Activated gamma-delta T cell treated with anti-CD3 and anti-CD28 coated beads, Interleukin-2, amount 50 U/mL, for 16 hours (primary cell): ENCODE results near the gene ATP6V0C.
A peak's percentile ranks its signal among the peaks of the same experiment; 100 is the strongest.
"Not testable (repeated sequence)": the region's sequence is repeated elsewhere in the genome, so short reads cannot be mapped to it uniquely, and the experiment has no call there.

ENCODE experiments used
- DNase-seq: peaks from one replicate; pipeline ENCODE4 v3.0.0-alpha.2; 2020; ENCODE audit warnings: low read depth

ATP6V0C gene

DNA sequence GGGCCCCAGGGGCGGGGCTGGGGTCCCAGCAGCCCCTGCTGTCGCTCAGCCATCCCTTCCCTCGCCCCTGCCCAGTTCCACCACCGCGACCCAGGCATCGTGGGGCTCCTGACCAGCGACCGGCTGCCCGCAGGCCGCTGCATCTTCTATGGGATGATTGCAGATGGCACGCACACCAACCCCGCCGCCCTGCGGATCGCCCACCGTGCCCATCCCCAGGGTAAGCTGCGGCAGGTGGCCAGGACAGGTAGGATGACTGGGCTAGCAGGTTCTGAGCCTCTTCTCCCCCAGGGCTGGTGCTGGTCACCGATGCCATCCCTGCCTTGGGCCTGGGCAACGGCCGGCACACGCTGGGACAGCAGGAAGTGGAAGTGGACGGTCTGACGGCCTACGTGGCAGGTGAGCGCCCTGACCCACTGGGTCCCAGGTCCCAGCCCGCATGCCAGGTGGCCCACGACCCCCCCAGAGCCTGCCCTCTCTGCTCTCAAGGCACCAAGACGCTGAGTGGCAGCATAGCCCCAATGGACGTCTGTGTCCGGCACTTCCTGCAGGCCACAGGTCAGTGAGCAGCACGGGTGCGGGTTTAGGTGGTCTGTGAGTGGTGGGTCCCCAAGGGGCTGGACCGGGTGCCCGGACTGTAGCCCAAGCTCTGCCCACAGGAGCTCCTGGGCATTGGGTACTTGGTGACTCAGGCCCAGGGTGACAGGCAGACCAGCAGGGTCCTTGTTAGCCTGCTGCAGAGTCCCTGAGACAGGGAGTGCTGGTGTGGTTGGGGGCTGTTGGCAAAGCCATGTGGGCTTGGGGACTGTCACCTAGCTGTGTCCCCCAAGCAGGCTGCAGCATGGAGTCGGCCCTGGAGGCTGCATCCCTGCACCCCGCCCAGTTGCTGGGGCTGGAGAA is 14.7 kb downstream of the ATP6V0C start:
- DNase-seq: no peak

DNA sequence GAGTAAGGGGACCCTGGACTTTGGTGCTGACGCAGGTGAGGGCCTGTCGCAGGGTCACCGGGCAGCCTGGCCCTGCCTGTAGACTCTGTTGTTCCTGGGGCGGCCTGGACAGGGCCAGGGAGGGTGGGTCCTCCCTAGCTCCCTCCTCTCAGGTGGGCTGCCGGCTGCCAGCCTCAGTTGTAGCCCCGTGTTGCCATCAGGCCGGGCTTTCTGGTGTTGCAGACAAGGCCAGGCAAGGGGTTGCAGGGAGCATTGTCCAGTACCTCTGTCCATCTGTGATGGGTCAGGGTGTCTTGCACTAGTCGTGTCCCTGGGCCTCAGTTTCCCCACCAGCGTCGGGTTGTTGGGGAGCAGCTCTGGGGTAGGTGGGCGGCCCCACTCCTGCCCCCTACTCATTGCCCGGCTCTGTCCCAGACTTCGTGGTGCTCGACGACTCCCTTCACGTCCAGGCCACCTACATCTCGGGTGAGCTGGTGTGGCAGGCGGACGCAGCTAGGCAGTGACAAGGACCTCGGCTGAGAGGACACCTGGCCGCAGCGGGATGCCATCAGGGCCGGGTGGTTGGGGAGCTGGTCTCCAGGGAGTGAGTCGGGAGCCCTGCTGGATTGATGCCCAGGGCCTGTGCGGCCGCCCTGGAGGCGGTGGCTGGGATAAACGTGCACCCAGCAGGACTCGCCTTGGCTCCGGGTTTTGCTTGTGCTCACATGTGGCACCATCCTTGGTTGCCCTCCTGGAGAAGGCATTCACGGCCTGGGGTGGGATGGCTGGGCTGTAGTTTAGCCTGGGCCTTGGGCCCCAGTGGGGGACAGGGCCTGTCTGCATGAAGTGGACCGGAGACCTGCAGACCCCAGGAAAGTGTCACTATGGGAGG is 15.5 kb downstream of the ATP6V0C start:
- no peak for DNase-seq

DNA sequence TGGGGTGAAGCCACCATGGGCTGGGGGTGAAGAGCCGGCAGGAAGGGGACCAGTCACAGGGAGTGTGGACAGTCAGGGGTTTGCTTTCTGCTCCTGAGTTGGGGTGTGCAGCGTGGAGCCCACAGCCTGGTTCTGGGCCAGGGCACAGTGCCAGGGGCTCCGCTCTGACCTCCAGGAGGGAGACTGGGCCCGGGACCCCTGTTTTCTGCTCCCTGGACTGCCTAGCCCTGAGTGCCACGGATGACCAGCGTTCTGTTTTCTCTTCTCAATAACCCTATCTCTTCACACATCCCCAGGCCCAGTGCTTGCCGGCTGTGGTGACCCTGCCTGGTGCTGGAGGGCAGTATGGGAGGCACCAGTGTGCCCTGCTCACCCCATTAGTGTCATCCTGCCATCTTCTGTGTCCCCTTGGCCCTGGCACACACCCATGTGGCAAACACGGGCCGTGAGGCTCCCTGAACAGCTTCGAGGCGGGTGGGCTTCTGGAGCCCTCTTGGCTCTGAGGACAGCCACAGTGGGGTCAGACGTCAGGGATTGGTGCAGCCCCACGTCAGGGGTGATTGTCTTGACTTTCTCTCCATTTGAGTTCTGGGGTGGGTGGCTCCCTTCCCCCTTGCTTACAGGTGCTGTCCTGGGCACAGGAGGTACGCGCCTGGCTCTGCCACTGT is 16.3 kb downstream of the ATP6V0C start:
- no peak for DNase-seq

DNA sequence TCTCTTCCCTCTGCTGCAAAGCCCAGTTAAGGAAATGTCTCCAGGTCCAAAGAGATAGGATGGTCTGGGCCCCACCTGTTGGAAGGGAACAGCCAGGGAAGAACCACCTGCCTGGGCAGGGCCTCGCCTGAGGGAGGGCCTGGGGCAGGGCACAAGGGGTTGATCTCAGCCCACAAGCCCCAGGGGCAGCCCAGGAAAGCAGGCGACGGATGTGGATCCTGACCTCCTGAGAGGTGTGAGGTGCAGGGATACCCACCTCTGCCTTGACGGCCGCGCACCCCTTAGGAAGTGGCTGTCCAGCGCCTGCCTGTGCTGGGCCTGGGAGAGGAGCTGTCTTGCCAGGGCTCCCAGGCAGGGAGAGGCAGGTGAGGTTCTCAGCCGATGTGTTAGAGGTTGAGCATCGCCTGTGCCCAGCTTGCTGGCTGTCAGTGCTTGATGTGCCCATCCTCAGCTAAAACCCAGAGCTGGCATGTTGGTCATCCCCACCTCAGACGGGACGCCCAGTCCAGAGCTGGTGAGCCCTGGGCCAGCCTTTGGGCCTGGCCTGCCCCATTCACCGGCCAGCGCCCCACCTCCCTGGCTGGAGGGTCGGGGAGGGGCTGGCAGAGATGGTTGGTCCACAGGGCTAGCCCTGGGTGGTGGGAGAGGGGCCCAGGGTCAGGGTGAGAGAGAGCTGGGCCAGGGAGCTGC is 17.0 kb downstream of the ATP6V0C start:
- no peak for DNase-seq

DNA sequence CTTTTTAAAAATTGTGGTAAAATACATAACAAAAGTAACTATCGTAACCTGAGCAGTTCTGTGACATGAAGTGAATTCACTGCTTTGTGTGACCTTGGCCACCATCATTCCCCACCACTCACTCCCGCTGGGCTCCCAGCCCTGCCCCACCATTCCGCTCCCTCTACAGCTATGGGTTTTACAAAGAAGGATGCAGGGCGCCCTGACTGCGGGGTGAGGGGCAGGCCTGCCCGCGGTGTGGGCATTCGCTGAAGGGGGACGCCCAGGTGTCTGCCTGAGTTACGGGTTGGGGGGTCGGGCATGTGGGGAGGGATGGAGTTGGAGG is 17.6 kb downstream of the ATP6V0C start, which contains the start of gene CEMP1:
TSS of gene CEMP1 (minus strand) at position 38 of the 325 bp plus-strand sequence. CDS start 335 bp downstream, outside the sequence.
- DNase-seq: no peak

DNA sequence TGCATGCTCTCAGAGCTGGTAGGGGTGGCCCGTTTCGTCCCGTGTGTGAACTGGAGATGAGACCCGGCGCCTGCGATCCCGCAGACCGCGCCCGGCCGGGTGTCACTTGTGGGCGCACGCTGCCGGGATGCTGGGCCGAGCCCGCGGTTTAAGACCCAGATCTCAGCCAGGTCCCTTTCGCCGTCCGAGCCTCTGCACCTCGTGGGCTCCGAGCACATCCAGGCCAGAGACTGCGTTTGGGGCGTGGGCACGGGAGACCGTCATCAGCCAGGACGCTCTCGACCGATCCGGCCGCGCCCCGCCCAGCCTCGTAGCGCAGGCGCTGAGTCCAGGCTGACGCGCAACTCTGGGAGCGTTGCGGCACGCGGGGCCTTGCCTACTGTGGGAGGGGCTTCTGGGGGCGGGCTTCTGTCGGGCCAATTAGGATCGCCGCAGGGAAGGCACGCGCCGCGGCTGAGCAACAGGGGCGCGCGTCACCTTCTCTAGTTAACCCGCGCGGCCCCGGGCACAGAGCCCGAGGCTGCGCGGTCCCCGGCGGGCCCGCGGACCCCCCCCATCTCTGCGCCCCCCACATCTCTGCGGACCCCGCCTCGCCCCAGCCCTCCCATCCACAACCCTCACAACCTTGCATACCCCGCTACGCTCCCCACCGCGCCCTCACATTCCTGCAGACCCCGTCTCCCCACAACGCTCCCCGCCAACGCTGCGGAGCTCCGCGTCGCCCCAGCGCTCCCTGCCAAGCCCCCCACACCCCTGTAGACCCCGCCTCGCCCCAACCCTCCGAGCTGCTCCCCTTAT is 18.1 kb downstream of the ATP6V0C start:
- DNase-seq: peak; percentile 95

DNA sequence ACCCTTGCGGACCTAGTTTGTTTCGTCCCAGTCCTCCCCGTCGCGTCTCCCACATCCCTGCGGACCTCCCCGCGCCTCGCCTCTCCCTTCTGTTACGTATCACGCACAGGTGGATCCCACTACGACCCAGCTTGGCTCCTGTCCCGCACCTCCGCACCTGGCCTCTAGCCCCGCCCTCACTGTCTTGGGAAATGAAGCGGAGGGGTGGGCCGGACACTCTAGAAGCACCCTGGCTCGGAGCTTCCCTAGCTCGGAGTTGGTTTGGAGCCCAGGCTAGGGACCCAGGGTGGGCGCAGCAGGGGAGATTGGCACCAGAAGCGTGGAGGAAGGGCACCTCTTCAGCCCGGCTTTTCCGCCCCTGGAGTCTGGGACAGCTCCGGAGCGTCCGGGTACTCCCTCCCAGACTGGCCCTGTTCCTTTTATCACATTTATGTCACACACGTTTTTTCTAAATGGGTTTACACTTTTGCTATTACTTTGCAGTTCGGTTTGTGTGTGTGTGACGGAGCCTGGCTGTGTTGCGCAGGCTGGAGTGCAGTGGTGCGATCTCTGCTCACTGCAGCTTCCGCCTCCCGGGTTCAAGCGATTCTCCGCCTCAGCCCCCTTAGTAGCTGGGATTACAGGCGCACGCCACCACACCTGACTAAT is 18.9 kb downstream of the ATP6V0C start:
- peak; percentile 28 for DNase-seq

DNA sequence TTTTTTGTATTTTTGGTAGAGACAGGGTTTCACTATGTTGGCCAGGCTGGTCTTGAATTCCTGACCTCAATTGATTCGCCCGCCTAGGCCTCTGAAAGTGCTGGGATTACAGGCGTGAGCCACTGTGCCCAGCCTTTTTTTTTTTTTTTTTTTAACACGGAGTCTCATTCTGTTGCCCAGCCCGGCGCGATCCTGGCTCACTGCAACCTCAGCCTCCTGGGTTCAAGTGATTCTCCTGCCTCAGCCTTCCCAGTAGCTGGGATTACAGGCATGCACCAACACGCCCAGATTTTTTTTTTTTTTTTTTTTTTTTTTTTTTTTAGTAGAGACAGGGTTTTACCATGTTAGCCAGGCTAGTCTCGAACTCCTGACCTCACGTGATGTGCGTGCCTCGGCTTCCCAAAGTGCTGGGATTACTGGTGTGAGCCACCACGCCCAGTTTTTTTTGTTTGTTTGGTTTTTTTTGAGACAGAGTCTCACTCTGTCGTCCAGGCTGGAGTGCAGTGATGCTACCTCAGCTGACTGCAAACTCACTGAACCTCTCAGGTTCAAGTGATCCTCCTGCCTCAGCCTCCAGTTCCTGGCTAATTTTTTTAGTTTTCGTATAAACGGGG is 19.5 kb downstream of the ATP6V0C start:
- DNase-seq: not testable (repeated sequence)

DNA sequence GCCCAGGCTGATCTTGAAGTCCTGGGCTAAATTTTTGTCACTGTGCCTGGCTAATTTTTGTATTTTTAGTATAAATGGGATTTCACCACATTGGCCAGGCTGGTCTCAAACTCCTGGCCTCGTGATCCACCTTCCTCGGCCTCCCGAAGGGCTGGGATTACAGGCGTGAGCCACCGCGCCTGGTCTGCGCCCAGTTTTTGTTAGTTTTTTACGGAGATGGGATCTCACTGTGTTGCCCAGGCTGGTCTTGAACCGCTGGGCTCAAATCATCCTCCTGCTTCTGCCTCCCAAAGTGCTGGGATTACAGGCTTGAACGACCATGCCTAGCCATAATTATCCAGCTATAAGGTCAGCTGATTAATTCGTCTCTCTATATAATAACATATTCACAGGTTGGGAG is 20.2 kb downstream of the ATP6V0C start:
- DNase-seq: no peak

DNA sequence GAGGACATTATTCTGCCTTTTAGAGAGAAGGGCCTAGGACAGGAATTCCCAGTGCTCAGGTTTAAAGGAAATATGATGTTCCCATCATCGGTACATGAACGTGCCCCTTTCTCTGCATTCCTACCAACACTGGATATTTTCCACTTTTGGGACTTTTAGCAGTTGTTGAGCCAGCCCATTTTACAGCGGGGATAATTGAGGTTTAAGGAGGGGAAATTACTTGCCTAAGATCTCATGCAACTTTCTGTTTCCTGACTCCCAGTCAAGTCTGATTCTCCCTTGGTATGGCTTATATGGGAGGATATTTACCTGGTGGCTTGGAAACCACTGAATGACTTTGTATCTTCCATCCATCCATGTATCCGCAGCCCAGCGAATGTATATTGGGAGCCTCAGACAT is 20.6 kb downstream of the ATP6V0C start:
- DNase-seq: not testable (repeated sequence)

DNA sequence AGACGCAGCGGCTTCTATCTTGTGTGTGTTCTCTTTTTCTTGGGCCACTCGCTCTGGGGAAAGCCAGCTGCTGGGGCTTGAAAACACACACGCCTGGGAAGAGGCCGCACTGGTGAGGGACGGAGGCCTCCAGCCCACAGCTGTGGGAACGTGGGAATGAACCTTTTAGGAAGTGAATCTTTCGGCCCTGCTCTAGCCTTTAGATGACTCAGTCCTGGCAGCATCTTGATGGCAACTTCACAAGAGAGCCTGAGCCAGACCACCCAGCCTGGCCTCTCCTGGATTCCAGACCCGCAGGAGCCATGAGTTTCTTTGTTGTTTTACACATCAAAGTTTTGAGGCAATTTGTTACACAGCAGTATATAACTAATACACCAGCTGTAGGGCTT is 21.9 kb downstream of the ATP6V0C start:
- no peak for DNase-seq

DNA sequence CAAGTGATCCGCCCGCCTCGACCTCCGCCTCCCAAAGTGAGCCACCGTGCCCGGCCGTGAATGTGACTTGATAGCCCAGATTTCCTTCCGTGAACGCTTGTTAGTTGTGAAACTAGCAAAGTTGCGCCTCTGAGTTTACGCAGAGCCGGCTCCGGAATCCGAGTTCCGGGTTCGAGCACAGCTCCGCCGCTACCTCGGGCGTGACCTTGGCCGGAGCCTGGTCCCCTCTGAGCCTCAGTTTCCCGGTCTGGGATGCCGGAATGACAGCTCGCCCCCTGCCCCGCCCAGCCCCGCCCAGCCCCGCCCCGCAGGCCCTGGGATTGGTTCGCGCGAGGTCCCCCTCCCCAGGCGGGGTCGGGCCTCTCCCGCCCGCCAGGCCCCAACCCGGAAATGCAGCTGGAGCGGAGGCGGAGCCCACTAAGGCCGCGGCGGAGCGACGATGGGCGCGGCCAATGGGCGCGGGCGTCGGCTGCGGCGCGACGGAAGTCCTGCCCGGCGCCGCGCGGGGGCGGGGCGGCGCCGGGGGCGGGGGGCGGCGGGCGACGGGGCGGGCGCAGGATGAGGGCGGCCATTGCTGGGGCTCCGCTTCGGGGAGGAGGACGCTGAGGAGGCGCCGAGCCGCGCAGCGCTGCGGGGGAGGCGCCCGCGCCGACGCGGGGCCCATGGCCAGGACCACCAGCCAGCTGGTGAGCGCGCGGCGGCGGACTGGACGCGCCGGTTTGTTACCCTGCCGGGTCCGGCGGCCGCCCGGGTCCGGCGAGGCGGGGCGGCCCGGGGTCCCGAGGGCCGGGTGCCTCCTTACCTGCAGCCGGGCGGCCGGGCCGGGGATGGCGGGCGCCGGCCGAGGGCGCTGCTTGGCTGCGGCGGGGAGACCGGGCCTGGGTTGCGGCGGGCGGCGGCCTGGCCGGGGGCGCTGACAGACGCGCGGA is 24.0 kb downstream of the ATP6V0C start, which contains the start of gene PDPK1:
TSS of gene PDPK1 (plus strand) at position 571 of the 929 bp plus-strand sequence. CDS start at position 663, 92 bp downstream.
- DNase-seq: peak; percentile 89

DNA sequence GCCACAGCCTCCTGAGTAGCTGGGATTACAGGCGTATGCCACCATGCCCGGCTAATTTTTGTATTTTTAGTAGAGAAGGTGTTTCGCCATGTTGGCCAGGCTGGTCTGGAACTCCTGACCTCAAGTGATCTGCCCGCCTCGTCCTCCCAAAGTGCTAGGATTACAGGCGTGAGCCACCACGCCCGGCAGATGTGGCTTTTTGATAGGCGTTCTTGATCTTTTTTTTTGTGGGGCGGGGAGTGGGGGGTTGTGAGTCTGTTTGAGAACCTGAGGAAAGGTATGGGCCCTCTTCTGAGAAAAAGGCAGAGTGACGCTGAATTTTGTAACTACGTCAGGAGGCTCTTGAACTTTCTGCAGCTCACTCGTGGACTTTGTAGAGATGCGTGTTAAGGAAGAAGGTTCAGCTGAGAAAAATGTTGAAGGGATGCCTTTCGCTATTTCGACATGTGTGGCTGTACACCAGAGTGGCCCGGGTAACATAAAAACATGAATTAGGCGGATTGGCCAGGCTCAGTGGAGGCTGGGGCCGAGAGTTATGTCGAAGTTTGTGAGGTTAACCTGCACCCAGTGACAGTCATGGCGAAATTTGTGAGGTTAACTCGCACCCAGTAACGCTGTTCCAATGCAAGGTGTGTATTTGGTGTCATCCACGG is 25.6 kb downstream of the ATP6V0C start:
- not testable (repeated sequence) for DNase-seq

DNA sequence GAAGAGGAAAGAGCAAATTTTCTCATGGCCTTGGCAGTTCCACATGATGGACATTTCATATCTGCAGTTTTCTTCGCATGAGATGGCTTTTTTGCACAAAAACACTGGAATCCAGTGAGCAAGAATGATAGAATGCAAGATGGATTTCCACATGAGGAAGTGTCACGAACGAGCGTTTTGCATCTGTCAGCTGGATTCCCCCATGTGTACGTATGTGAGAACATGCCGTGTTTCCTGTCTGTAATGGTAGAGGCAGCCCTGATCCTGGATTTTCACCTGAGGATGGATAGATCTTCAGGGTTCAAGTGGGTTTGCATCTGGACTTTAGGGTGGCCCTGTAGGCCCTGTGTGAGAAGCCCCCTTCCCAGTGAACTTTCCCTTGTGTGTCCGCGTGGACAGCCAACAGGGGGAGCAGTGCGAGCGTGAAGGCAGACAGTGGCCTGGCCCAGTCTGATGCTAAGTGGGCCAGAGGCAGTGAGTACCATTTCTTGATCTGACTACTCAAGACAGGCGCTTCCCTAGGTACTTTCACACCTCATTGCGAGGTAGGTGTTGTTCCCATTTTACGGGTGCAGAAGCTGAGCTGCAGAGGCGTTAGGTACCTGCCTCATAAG is 26.2 kb downstream of the ATP6V0C start:
- not testable (repeated sequence) for DNase-seq

DNA sequence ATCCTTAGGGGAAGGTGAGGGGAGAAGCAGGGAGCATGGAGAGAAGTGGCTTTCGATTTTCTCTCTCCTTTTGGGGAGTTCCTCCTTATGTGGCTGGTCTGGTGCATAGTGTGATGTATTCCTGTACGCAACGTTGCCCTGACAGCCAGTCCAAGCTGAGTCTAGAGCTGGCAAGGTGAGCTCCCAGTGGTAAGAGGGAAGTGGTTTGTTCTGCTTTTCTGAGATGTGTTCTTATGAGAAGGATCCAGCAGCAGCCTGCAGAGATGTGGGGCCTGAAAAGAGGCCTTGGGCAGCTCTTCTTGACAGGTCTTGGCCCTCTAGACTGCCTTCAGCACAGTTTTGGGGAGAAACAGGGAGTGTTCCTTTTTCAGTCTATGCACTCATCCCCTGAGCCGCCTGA is 27.2 kb downstream of the ATP6V0C start:
- DNase-seq: not testable (repeated sequence)

DNA sequence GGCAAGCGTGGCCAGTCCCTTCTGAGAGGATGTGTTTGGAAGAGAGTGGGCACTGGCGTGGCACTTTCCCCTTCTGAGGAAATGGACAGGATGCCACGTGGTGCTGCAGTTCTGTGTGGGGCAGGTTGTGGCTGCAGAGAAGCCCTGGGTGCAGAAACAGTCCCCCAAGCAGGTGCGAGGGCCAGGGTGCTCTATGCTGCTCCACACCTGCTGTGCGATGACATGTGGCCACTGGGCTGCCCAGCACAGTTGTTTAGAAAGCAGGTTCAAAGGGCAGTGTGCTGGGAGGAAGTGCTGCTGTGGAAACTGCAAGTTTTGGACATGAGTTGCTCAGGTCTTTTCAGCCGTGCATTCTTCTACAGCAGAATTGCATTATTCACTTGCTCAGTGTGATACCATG is 27.7 kb downstream of the ATP6V0C start:
- DNase-seq: not testable (repeated sequence)

DNA sequence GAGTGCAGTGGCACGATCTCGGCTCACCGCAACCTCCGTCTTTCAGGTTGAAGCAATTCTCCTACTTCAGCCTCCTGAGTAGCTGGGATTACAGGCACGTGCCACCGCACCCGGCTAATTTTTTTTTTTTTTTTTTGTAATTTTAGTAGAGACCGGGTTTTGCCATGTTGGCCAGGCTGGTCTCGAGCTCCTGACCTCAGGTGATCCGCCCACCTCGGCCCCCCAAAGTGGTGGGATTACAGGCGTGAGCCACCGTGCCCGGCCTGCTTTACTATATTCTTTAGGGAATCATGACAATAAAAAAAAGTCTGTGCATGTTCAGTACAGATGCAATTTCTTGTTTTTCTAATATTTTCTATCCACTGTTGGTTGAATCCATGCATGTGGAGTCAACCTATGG is 30.0 kb downstream of the ATP6V0C start:
- DNase-seq: not testable (repeated sequence)
